Retina (tissue), 1 donor: ENCODE results near the gene APOF.
"Not testable (repeated sequence)": the region's sequence is repeated elsewhere in the genome, so short reads cannot be mapped to it uniquely, and the experiment has no call there.

ENCODE experiments used
- DNase-seq: peaks from one replicate; pipeline ENCODE4 v3.0.0-alpha.2; 2016

APOF gene

GRCh38 chr12:56330936-56331490 lies 31.6 kb downstream of the APOF start:
- no peak for DNase-seq

GRCh38 chr12:56326533-56326932 lies 36.1 kb downstream of the APOF start:
- no peak for DNase-seq

GRCh38 chr12:56326126-56326525 lies 36.5 kb downstream of the APOF start:
- no peak for DNase-seq

- no peak for DNase-seq
These were observed 38.5 kb downstream of the APOF start for GRCh38 chr12:56324206-56324605.

GRCh38 chr12:56321610-56322009 lies 41.0 kb downstream of the APOF start:
- DNase-seq, result not testable (repeated sequence)

- no peak for DNase-seq
These were observed 41.6 kb downstream of the APOF start for GRCh38 chr12:56321027-56321426.

- no peak for DNase-seq
These were observed 45.0 kb downstream of the APOF start for GRCh38 chr12:56317675-56318074.

- peak; percentile 99 for DNase-seq
These were observed 46.8 kb downstream of the APOF start, which contains the start of gene CNPY2 for GRCh38 chr12:56315622-56316473. Gene CNPY2, minus strand, starts transcription at chr12:56315988. Its CDS starts 771 bp downstream, at chr12:56315217.

GRCh38 chr12:56315249-56315621 lies 47.4 kb downstream of the APOF start:
- no peak for DNase-seq

GRCh38 chr12:56311003-56311402 lies 51.7 kb downstream of the APOF start:
- no peak for DNase-seq
